ENCODE data around the gene TOM1L2.

TOM1L2 gene

DNA sequence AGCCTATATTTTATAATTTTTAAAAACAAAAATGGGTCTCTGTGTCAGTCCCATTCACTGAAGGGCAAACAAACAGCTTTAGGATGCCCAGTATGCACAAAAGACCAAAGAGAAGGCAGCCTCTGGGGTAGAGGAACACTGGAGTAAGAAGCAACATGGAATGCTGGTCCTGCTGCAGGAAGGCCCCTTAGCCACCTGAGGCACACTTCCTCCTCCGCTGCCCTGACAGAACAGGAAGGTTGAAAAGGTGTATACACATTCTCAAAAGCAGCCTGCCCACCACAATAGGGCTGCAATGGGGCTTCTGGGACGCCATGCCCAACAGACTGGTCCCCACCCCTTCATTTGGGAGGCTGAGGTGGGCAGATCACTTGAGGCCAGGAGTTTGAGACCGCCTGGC is 19.5 kb downstream of the TOM1L2 start:
- TF ChIP-seq CTCF (IDR thresholded peaks at IDR 0.05) (peak; percentile 19; the same call in 1 of the 2 replicates), ZFX (IDR thresholded peaks at IDR 0.05; ENCODE audit: borderline replicate concordance) (no peak)
- no peak overlapping the region for H3K27ac ChIP-seq

DNA sequence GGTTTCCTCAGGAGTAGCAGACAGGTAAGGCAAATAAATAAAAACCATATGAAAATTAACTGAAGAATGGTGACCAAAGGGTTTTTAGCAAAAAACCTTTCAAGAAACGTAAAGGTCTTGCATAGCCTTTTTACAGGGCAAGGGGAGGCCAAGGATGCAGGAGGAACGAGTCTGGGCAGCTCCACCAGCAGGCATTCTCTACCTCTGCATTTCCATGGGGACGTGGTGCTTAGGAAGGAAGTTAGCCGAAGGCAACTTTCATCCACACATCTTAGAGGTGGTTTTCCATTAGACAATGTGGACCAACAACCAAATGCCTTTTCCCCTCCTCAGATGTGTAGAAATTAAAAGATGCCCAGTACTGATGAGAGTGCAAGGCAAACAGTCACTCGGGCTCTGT is 20.7 kb downstream of the TOM1L2 start:
- no peak overlapping the region for H3K27ac ChIP-seq
- TF ChIP-seq CTCF (IDR thresholded peaks at IDR 0.05) (no peak), ZFX (IDR thresholded peaks at IDR 0.05; ENCODE audit: borderline replicate concordance) (no peak)

- no peak for TF ChIP-seq ZFX (IDR thresholded peaks at IDR 0.05; ENCODE audit: borderline replicate concordance)
- no peak for TF ChIP-seq CTCF (IDR thresholded peaks at IDR 0.05)
Observed at GRCh38 chr17:17950806-17951205, 21.4 kb downstream of the TOM1L2 start.

DNA sequence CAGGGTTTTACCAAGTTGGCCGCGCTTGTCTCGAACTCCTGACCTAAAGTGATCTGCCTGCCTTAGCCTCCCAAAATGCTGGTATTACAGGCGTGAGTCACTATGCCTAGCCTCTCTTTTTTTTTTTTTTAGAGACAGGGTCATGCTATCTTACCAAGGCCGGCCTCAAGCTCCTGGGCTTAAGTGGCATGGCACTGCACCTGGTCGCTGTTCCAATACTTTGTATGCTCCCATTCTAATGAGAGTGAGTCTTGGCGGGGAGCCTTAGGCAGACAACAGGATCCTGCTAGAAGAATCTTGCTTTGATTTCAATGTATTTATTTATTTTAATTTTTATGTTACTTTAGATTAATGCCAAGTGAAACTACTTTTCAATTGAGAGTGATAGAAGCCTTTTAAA is 21.9 kb downstream of the TOM1L2 start:
- H3K27ac ChIP-seq = no peak overlapping the region
- TF ChIP-seq ZFX (IDR thresholded peaks at IDR 0.05; ENCODE audit: borderline replicate concordance) (no peak), CTCF (IDR thresholded peaks at IDR 0.05) (no peak)

More at GRCh38 chr17:17950806-17951205, 21.4 kb downstream of the TOM1L2 start:
- H3K27ac ChIP-seq = no peak overlapping the region

DNA sequence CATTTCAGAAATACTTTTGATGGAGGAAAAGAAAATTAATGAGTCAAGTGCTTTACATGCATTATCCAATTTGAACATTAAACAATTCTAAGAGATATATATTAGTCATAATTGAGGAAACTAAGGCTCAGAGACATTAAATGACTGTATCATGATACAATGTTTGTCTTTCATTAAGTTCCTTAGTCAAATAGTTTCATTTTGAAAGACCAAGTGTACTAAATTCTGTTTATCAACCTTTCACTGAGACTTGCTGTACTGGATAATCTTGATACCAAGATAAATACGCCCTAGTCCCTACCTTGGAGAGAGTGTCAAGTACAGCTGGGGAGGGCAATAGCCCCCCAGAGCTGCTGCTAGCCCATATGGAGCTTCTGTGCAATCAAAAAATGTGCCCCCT is 24.2 kb downstream of the TOM1L2 start:
- H3K27ac ChIP-seq = no peak overlapping the region
- TF ChIP-seq ZFX (IDR thresholded peaks at IDR 0.05; ENCODE audit: borderline replicate concordance) = no peak
- no peak for TF ChIP-seq CTCF (IDR thresholded peaks at IDR 0.05)

GRCh38 chr17:17947309-17947708 is 24.9 kb downstream of the TOM1L2 start:
- TF ChIP-seq CTCF (IDR thresholded peaks at IDR 0.05) (no peak), ZFX (IDR thresholded peaks at IDR 0.05; ENCODE audit: borderline replicate concordance) (no peak)
- no peak overlapping the region for H3K27ac ChIP-seq

DNA sequence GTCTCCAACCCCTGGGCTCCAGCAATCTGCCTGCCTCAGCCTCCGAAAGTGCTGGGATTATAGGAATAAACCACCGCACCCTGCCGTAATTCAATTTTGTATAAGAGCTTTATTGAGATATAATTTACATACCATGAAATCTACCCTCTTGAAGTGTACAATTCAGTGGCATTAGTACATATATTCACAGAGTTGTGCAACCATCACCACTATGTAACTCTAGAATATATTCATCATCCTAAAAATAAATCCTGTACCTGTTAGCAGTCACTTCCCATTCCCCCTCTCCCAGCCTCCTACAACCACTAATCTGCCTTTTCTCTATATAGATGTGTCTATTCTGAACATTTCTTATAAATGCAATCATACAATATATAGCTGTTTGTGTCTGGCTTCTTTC is 26.1 kb downstream of the TOM1L2 start:
- no peak overlapping the region for H3K27ac ChIP-seq
- TF ChIP-seq ZFX (IDR thresholded peaks at IDR 0.05; ENCODE audit: borderline replicate concordance) (no peak), CTCF (IDR thresholded peaks at IDR 0.05) (no peak)

Data from 22Rv1 (cell line).